GM12801 (cell line): ENCODE data around the gene WNK2.

ENCODE experiments used
- TF ChIP-seq, protein P1 (sequence below): IDR thresholded peaks from one replicate; pipeline ENCODE4 v1.5.1; 2011; ENCODE audit warnings: control low read depth; ENCODE audit not compliant: insufficient read length; ENCODE audit errors: extremely low read depth

Gene WNK2

GRCh38 chr9:93189369-93190132, 5.6 kb downstream of the WNK2 start:
- TF ChIP-seq, protein P1, sequence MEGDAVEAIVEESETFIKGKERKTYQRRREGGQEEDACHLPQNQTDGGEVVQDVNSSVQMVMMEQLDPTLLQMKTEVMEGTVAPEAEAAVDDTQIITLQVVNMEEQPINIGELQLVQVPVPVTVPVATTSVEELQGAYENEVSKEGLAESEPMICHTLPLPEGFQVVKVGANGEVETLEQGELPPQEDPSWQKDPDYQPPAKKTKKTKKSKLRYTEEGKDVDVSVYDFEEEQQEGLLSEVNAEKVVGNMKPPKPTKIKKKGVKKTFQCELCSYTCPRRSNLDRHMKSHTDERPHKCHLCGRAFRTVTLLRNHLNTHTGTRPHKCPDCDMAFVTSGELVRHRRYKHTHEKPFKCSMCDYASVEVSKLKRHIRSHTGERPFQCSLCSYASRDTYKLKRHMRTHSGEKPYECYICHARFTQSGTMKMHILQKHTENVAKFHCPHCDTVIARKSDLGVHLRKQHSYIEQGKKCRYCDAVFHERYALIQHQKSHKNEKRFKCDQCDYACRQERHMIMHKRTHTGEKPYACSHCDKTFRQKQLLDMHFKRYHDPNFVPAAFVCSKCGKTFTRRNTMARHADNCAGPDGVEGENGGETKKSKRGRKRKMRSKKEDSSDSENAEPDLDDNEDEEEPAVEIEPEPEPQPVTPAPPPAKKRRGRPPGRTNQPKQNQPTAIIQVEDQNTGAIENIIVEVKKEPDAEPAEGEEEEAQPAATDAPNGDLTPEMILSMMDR, result no peak

DNA sequence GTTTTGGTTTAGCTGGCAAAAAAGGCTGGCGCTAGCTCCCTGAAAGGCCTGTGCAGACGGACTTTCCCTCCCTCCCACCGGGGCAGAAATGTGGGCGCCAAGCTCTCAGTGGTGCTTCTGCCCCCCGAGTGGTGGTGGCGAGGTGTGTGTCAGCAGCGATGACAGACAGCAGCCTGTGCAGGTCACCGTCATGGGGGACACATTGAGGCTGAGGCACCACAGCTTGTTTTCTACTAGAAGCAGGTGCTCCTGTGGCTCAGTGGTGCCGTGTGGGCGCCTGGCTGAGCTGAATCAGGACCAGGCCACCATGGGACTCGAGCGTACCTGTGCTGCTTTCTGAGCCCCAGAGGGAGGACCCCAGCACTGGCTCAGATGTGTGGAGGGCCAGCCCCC, 6.2 kb downstream of the WNK2 start:
- TF ChIP-seq, protein P1, result no peak

- TF ChIP-seq, protein P1, result no peak
Measured at GRCh38 chr9:93190656-93191353, 6.9 kb downstream of the WNK2 start.

DNA sequence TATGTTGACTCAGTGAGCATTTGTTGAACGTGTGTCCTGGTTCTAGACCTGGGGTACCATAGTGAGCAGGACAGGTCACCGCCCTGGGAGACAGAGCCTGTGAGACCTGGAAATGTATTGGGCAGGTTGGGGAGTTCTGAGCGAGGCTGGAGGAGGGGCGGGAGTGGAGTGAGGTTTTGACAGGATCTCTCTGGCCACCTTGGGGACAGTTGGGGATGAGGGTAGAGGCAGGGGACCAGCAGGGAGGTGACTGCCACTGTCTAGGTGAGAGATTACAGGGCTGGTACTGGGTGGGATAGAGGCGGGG, 7.4 kb downstream of the WNK2 start:
- TF ChIP-seq, protein P1, result no peak

DNA sequence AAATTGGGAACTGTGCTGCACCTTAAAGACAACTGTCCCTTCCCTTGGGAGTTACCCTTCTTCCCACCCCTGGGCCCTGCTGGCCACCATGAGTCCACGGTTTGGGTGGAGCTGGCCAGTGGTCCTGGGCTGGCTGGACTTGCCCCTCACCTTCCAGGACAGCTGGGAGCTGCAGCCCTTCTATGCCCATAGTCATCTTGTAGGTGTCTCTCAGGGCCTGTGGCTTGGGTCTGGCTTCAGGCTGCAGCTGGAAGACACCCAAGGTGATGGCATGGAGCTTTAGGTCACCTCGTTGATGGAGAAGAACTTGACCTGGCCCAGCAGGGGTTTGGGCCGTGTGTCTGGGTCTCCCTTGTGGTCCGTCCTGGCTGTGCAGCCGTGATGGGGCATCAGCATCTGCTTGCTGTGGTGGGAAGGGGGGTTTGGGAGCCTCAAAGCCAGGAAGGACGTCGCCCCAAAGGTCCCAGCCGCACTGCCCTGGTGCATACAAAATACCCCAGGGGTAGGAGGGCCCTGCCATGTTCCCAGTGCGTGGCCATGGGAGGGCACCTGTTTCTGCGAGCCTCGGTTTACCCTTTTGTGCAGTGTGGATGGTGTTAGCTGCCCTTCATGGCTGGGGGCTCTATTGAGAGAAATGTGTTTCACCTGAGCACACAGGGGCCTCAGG, 8.9 kb downstream of the WNK2 start:
- TF ChIP-seq, protein P1, result no peak

DNA sequence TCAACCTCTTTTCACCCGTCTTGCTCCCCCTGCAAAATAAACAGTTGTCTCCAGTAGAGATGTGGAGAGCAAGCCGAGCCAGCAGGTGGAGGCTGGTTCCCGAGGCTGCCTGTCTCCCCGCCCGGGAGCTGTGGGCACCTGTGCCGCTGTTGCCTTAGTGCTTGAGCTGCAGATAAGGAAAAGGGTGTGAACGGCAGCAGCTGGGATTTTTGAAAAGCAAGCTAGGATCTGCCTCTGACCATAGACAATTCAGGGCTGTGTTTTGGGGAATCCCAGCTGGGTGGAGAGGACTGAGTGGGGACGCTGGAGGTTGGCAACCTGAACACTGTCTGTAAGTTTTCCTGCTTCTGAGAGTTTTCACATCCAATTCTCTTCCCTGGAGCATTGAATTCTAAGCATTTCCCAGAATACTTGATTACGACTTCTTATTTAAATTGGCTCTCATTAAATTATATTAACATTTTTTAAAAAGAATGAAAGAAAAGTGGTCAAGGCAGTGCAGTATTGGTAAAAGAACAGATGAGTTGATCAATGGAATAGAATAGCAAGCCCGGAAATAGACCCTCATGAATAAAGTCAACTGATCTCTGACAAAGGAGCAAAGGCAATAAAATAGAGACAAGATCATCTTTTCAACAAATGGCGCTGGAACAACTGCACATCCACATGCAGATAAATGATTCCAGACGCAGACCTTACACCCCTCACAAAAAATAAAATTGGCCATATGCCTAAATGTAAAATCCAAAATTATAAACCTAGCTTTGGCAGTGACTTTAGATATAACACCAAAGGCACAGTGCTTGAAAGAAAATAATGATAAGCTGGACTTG, 9.7 kb downstream of the WNK2 start:
- TF ChIP-seq, protein P1, result no peak

DNA sequence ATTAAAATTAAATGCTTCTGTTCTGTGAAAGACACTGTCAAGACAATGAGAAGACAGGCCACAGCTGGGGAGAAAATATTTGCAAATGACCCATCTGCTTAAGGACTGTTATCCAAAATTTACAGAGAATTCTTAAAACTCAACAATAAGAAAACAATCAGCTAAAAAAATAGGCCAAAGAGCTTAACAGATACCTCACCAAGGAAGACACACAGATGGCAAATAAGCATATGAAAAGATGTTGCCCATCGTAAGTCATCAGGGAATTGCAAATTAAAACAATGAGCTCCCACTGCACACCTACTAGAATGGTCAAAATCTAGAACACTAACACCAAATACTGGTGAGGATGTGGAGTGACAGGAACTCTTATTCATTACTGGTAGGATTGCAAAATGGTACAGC, 10.3 kb downstream of the WNK2 start:
- TF ChIP-seq, protein P1, result no peak
